Liver (tissue), 3 donors: ENCODE results near the gene SH3PXD2A.

Source experiments
- ATF3 ChIP-seq: IDR thresholded peaks from 2 replicates; pipeline ENCODE4 v1.6.1; 2016; ENCODE audit warnings: antibody characterized with exemption
- CTCF ChIP-seq: fragments of 150-350 bp; IDR thresholded peaks from 2 replicates; pipeline ENCODE4 v1.5.1; 2017; ENCODE audit warnings: improper control_type of control experiment, low read depth, low read length; ENCODE audit not compliant: missing input control
- FOXA1 ChIP-seq: IDR thresholded peaks from 2 replicates; pipeline ENCODE4 v1.6.1; 2016; ENCODE audit warnings: antibody characterized with exemption
- FOXA2 ChIP-seq: IDR thresholded peaks from 2 replicates; pipeline ENCODE4 v1.6.1; 2016; ENCODE audit warnings: antibody characterized with exemption
- GABPA ChIP-seq, 2 donors: IDR thresholded peaks in 1 of 2; conservative IDR thresholded peaks in 1 of 2; 2 replicates each; pipeline ENCODE4 v1.6.1; 2016; ENCODE audit warnings: antibody characterized with exemption in 2 of 2, mild to moderate bottlenecking in 1 of 2, moderate library complexity in 1 of 2
- HNF4G ChIP-seq: IDR thresholded peaks from 2 replicates; pipeline ENCODE4 v1.6.1; 2016; ENCODE audit warnings: antibody characterized with exemption
- MAX ChIP-seq: IDR thresholded peaks from 2 replicates; pipeline ENCODE4 v1.6.1; 2016; ENCODE audit warnings: antibody characterized with exemption
- RAD21 ChIP-seq, 2 donors: IDR thresholded peaks; 2 replicates each; pipeline ENCODE4 v1.6.1; 2016; ENCODE audit warnings: antibody characterized with exemption in 2 of 2, mild to moderate bottlenecking in 2 of 2
- REST ChIP-seq: IDR thresholded peaks from 2 replicates; pipeline ENCODE4 v1.6.1; 2016; ENCODE audit warnings: antibody characterized with exemption, mild to moderate bottlenecking
- SP1 ChIP-seq: IDR thresholded peaks from 2 replicates; pipeline ENCODE4 v1.6.1; 2018; ENCODE audit warnings: antibody characterized with exemption, mild to moderate bottlenecking
- TAF1 ChIP-seq: conservative IDR thresholded peaks from 2 replicates; pipeline ENCODE4 v1.6.1; 2016; ENCODE audit warnings: antibody characterized with exemption, mild to moderate bottlenecking
- YY1 ChIP-seq: IDR thresholded peaks from 2 replicates; pipeline ENCODE4 v1.6.1; 2016; ENCODE audit warnings: antibody characterized with exemption, mild to moderate bottlenecking
- ZBTB33 ChIP-seq: IDR thresholded peaks from 2 replicates; pipeline ENCODE4 v1.6.1; 2016; ENCODE audit warnings: antibody characterized with exemption
- donor health status: healthy.
- donor health status: healthy.

- no peak for TF ChIP-seq ATF3
- TF ChIP-seq CTCF = no peak
- no peak for TF ChIP-seq YY1
- no peak for TF ChIP-seq RAD21 (IDR thresholded peaks at IDR 0.05)
- no peak for TF ChIP-seq TAF1
- TF ChIP-seq FOXA1 = no peak
- no peak for TF ChIP-seq SP1
- TF ChIP-seq HNF4G = no peak
- TF ChIP-seq GABPA (IDR thresholded peaks at IDR 0.05 in 1 of 2, conservative IDR thresholded peaks at IDR 0.05 in 1 of 2) = no peak
- no peak for TF ChIP-seq FOXA2
- TF ChIP-seq ZBTB33 = no peak
- no peak for TF ChIP-seq MAX
- TF ChIP-seq REST = no peak
Measured at GRCh38 chr10:103737735-103738367, 117.5 kb downstream of the SH3PXD2A start.
